ENCODE results near the gene ENKD1. TPM values are rescaled to one million over a fixed set of nuclear protein-coding genes. Genes with fewer than 3 reads are reported as not detected.

Gene ENKD1
- total RNA-seq, 4 donors from 2014 or later, result 7.7 to 17.8 (median 13.7) TPM

DNA sequence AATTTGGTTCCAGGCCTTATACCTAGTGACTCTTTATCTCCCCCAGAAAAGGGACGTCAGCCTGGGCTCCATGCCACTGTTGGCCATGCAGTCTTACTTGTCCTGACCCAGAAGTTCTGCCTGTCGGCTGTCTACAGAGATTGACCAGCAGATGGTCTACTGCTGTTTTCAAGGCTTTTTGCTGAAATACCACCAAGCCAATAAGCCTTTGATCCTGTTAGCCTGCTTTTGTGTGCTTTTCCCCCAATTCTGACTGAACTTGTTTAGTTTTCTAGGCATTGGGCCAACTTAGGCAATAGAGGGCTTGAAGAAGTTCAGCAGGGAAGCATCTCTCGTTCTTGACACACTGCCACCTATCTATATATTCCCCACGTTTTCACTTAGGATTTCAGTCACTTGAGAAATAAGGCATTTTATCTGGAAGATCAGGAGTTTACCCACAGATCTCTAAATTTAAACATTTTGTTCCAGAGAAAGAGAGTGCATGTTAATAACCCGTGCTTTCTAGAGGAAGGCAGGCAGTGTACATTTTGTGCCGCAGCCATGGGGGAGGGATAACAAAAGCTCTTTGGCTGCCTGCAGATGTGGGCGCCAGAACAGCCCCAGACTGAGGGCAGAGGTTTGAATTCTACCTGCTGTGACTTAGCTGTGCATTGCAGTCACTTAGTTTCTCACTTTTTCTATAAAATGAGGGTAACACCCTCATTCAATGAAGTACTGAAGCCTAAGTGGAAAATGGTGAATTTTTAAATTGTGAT is 34.0 kb downstream of the ENKD1 start:
- DNase-seq (ENCODE audit: low spot score) (no peak), ATAC-seq (ENCODE audit: low FRiP score) (no peak)
- TF ChIP-seq, protein P1, sequence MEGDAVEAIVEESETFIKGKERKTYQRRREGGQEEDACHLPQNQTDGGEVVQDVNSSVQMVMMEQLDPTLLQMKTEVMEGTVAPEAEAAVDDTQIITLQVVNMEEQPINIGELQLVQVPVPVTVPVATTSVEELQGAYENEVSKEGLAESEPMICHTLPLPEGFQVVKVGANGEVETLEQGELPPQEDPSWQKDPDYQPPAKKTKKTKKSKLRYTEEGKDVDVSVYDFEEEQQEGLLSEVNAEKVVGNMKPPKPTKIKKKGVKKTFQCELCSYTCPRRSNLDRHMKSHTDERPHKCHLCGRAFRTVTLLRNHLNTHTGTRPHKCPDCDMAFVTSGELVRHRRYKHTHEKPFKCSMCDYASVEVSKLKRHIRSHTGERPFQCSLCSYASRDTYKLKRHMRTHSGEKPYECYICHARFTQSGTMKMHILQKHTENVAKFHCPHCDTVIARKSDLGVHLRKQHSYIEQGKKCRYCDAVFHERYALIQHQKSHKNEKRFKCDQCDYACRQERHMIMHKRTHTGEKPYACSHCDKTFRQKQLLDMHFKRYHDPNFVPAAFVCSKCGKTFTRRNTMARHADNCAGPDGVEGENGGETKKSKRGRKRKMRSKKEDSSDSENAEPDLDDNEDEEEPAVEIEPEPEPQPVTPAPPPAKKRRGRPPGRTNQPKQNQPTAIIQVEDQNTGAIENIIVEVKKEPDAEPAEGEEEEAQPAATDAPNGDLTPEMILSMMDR (IDR thresholded peaks at IDR 0.05), result no peak

DNA sequence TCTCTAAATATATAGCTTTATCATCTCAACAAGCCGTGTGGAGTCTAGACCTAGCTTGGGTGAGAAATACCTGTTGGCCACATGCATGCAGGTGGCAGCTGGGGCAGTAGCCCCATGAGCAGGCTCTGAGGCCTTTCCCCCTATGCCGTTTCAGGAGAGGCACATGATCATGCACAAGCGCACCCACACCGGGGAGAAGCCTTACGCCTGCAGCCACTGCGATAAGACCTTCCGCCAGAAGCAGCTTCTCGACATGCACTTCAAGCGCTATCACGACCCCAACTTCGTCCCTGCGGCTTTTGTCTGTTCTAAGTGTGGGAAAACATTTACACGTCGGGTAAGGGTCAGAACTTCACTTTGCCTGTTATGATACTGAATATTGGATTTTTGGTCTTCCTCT is 38.3 kb downstream of the ENKD1 start:
- TF ChIP-seq, protein P1 (IDR thresholded peaks at IDR 0.05), result no peak
- no peak for ATAC-seq (ENCODE audit: low FRiP score)

DNA sequence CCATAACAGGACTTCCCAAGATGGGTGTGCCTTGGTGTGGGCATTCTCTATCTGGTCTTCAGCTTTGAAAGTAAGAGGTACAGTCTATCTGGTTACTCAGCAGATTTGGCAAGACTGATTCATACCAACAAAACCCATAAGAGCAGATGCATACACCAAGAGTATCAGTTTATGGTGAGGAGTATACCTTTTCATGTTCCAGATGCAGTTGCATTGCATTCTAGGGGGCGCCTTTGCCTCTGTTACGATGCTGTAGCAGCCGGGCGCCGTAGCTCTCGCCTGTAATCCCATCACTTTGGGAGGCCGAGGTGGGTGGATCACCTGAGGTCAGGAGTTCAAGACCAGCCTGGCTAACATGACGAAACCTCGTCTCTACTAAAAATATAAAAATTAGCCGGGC is 52.7 kb downstream of the ENKD1 start:
- DNase-seq (ENCODE audit: low spot score), result no peak
- TF ChIP-seq, protein P1 (IDR thresholded peaks at IDR 0.05), result no peak
- no peak for ATAC-seq (ENCODE audit: low FRiP score)

More for the DNA sequence above, 38.3 kb downstream of the ENKD1 start:
- DNase-seq (ENCODE audit: low spot score), result no peak

Other genes with a start within 250 kb of the ENKD1 start
- 1 to 10 TPM in 3 of 4 donors, not detected in 1; 1.7 to 2.7 (median 2.0) TPM for gene HSD11B2, start 235.6 kb downstream of the ENKD1 start, total RNA-seq
- gene ATP6V0D1, start 185.6 kb downstream of the ENKD1 start, total RNA-seq, result 100 to 1,000 TPM in 3 of 4 donors, 10 to 100 TPM in 1; 67.8 to 154 (median 124) TPM
- gene AGRP, start 183.2 kb downstream of the ENKD1 start, total RNA-seq, result not detected
- 10 to 100 TPM; 27.4 to 91.1 (median 64.8) TPM for gene RIPOR1, start 137.9 kb downstream of the ENKD1 start, total RNA-seq
- gene CTCF, start 104.2 kb downstream of the ENKD1 start, total RNA-seq, result 10 to 100 TPM; 24.2 to 42.9 (median 28.2) TPM
- gene CARMIL2, start 21.6 kb downstream of the ENKD1 start, total RNA-seq, result 1 to 10 TPM in 3 of 4 donors, under 1 TPM in 1; 0.93 to 7.6 (median 2.4) TPM
- 10 to 100 TPM in 3 of 4 donors, 1 to 10 TPM in 1; 9.5 to 21.3 (median 18.4) TPM for gene ACD, start 6.5 kb downstream of the ENKD1 start, total RNA-seq
- gene PARD6A, start 5.8 kb downstream of the ENKD1 start, total RNA-seq, result 10 to 100 TPM in 1 of 4 donors, 1 to 10 TPM in 3; 3.2 to 12.5 (median 4.6) TPM
- gene C16orf86, start 64 bp upstream of the ENKD1 start, total RNA-seq, result 1 to 10 TPM; 5.0 to 8.3 (median 7.6) TPM
- 10 to 100 TPM; 10.9 to 25.2 (median 20.1) TPM for gene GFOD2, start 52.6 kb upstream of the ENKD1 start, total RNA-seq
- 1 to 10 TPM; 6.0 to 9.8 (median 8.3) TPM for gene RANBP10, start 139.8 kb upstream of the ENKD1 start, total RNA-seq
- 1 to 10 TPM in 2 of 4 donors, under 1 TPM in 2; 0.60 to 1.9 (median 1.1) TPM for gene TSNAXIP1, start 140.1 kb upstream of the ENKD1 start, total RNA-seq
- 10 to 100 TPM; 37.4 to 61.6 (median 48.3) TPM for gene THAP11, start 175.6 kb upstream of the ENKD1 start, total RNA-seq
- gene NUTF2, start 180.2 kb upstream of the ENKD1 start, total RNA-seq, result 100 to 1,000 TPM in 2 of 4 donors, 10 to 100 TPM in 2; 79.0 to 150 (median 110) TPM
- 100 to 1,000 TPM in 1 of 4 donors, 10 to 100 TPM in 3; 22.9 to 135 (median 37.8) TPM for gene CENPT, start 180.9 kb upstream of the ENKD1 start, total RNA-seq
- 10 to 100 TPM; 27.3 to 92.2 (median 43.0) TPM for gene EDC4, start 206.3 kb upstream of the ENKD1 start, total RNA-seq
- 1 to 10 TPM in 2 of 4 donors, not detected in 2; 3.0 to 5.5 TPM for gene NRN1L, start 218.1 kb upstream of the ENKD1 start, total RNA-seq
- 10 to 100 TPM; 16.1 to 24.6 (median 19.9) TPM for gene PSKH1, start 226.5 kb upstream of the ENKD1 start, total RNA-seq